ENCODE measurements around the gene CGREF1. TPM values are rescaled to one million over a fixed set of nuclear protein-coding genes. Genes with fewer than 3 reads are reported as not detected.

The CGREF1 gene
- total RNA-seq, 1 experiment from 2014 or later, result 3.1 TPM

GRCh38 chr2:27058210-27058609, 60.7 kb downstream of the CGREF1 start:
- peaks cover 78% of the 10 kb centered on the region for H3K36me3 ChIP-seq
- no peaks in the 10 kb centered on the region for H3K27me3 ChIP-seq (replicated peaks)
- DNase-seq (ENCODE audit: low read depth in 1 of 2, low spot score in 2 of 2), result no peak
- H3K4me1 ChIP-seq (replicated peaks), result no peaks in the 10 kb centered on the region
- no peak overlapping the region for H3K4me3 ChIP-seq
- no peaks in the 10 kb centered on the region for H3K9me3 ChIP-seq (replicated peaks)
- no peak overlapping the region for H3K27ac ChIP-seq

GRCh38 chr2:27057184-27057583, 61.7 kb downstream of the CGREF1 start:
- Histone ChIP-seq H3K27ac (no peak overlapping the region), H3K4me1 (replicated peaks) (peaks cover 4% of the 10 kb centered on the region), H3K27me3 (replicated peaks) (no peaks in the 10 kb centered on the region), H3K9me3 (replicated peaks) (no peaks in the 10 kb centered on the region), H3K4me3 (no peak overlapping the region), H3K36me3 (peaks cover 67% of the 10 kb centered on the region)
- no peak for DNase-seq (ENCODE audit: low read depth in 1 of 2, low spot score in 2 of 2)

GRCh38 chr2:27054721-27055120, 64.2 kb downstream of the CGREF1 start:
- no peaks in the 10 kb centered on the region for H3K27me3 ChIP-seq (replicated peaks)
- peaks cover 60% of the 10 kb centered on the region for H3K36me3 ChIP-seq
- no peak overlapping the region for H3K27ac ChIP-seq
- 0 out of 2 replicates have a peak, but pooled peaks cover 2% of the 10 kb centered on the region for H3K9me3 ChIP-seq (replicated peaks)
- DNase-seq (ENCODE audit: low read depth in 1 of 2, low spot score in 2 of 2), result no peak
- peaks cover 12% of the 10 kb centered on the region for H3K4me1 ChIP-seq (replicated peaks)
- H3K4me3 ChIP-seq, result no peak overlapping the region

- DNase-seq (ENCODE audit: low read depth in 1 of 2, low spot score in 2 of 2), result no peak
- Histone ChIP-seq H3K4me1 (replicated peaks) (peaks cover 19% of the 10 kb centered on the region), H3K4me3 (no peak overlapping the region), H3K27ac (no peak overlapping the region), H3K27me3 (replicated peaks) (no peaks in the 10 kb centered on the region), H3K9me3 (replicated peaks) (0 out of 2 replicates have a peak, but pooled peaks cover 2% of the 10 kb centered on the region), H3K36me3 (peaks cover 53% of the 10 kb centered on the region)
These were observed 65.2 kb downstream of the CGREF1 start for GRCh38 chr2:27053776-27054175.

- Histone ChIP-seq H3K27ac (no peak overlapping the region), H3K4me1 (replicated peaks) (peaks cover 19% of the 10 kb centered on the region), H3K9me3 (replicated peaks) (0 out of 2 replicates have a peak, but pooled peaks cover 2% of the 10 kb centered on the region), H3K4me3 (no peak overlapping the region), H3K27me3 (replicated peaks) (no peaks in the 10 kb centered on the region), H3K36me3 (peaks cover 49% of the 10 kb centered on the region)
- DNase-seq (ENCODE audit: low read depth in 1 of 2, low spot score in 2 of 2), result no peak
These were observed 65.6 kb downstream of the CGREF1 start for GRCh38 chr2:27053321-27053720.

GRCh38 chr2:27051902-27052645, 66.9 kb downstream of the CGREF1 start:
- DNase-seq (ENCODE audit: low read depth in 1 of 2, low spot score in 2 of 2), result peak in 1 of 2 experiments; percentile 40
- Histone ChIP-seq H3K36me3 (peaks cover 36% of the 10 kb centered on the region), H3K27ac (no peak overlapping the region; the same call in 1 of the 2 replicates)

GRCh38 chr2:27050996-27051901, 67.7 kb downstream of the CGREF1 start, which contains the start of gene AGBL5:
AGBL5 (plus strand) TSS chr2:27051668; CDS start chr2:27052959, 1,291 bp downstream.
- peak within 1 kb of the TSS; percentile 63 for H3K27ac ChIP-seq
- H3K9me3 ChIP-seq (replicated peaks), result 0 out of 2 replicates have a peak, but pooled peaks cover 2% of the 10 kb centered on the region
- H3K4me1 ChIP-seq (replicated peaks), result peaks cover 19% of the 10 kb centered on the region
- peaks cover 31% of the 10 kb centered on the region for H3K36me3 ChIP-seq
- DNase-seq (ENCODE audit: low read depth in 1 of 2, low spot score in 2 of 2), result peak; percentile 96 to 98
- no peaks in the 10 kb centered on the region for H3K27me3 ChIP-seq (replicated peaks)
- H3K4me3 ChIP-seq, result peak within 1 kb of the TSS; percentile 61

More at GRCh38 chr2:27051902-27052645, 66.9 kb downstream of the CGREF1 start:
- peaks cover 19% of the 10 kb centered on the region for H3K4me1 ChIP-seq (replicated peaks)
- no peaks in the 10 kb centered on the region for H3K27me3 ChIP-seq (replicated peaks)
- H3K9me3 ChIP-seq (replicated peaks), result 0 out of 2 replicates have a peak, but pooled peaks cover 2% of the 10 kb centered on the region
- peak overlapping the region; percentile 61 for H3K4me3 ChIP-seq

Other genes starting within 250 kb of the CGREF1 start
- gene MAPRE3, start 148.5 kb downstream of the CGREF1 start, total RNA-seq (2014; rRNA removed; shearing (Covaris generic)), result 0.50 and 3.3 TPM in 2 replicates
- gene TMEM214, start 86.2 kb downstream of the CGREF1 start, total RNA-seq (2014; rRNA removed; shearing (Covaris generic)), result 52.4 and 57.3 TPM in 2 replicates
- gene AGBL5, start 67.5 kb downstream of the CGREF1 start, total RNA-seq (2014; rRNA removed; shearing (Covaris generic)), result 22.8 and 32.7 TPM in 2 replicates
- 322 and 334 TPM in 2 replicates for gene OST4, start 47.5 kb downstream of the CGREF1 start, total RNA-seq (2014; rRNA removed; shearing (Covaris generic))
- gene EMILIN1, start 40.5 kb downstream of the CGREF1 start, total RNA-seq (2014; rRNA removed; shearing (Covaris generic)), result 168 and 170 TPM in 2 replicates
- gene KHK, start 32.4 kb downstream of the CGREF1 start, total RNA-seq (2014; rRNA removed; shearing (Covaris generic)), result 0.11 and 0.31 TPM in 2 replicates
- not detected in 2 replicates for gene ABHD1, start 4.7 kb upstream of the CGREF1 start, total RNA-seq (2014; rRNA removed; shearing (Covaris generic))
- gene PREB, start 15.5 kb upstream of the CGREF1 start, total RNA-seq (2014; rRNA removed; shearing (Covaris generic)), result 87.4 and 101 TPM in 2 replicates
- not detected in 2 replicates for gene PRR30, start 20.3 kb upstream of the CGREF1 start, total RNA-seq (2014; rRNA removed; shearing (Covaris generic))
- not detected in 2 replicates for gene TCF23, start 29.9 kb upstream of the CGREF1 start, total RNA-seq (2014; rRNA removed; shearing (Covaris generic))
- 104 and 153 TPM in 2 replicates for gene ATRAID, start 92.9 kb upstream of the CGREF1 start, total RNA-seq (2014; rRNA removed; shearing (Covaris generic))
- gene SLC5A6, start 93.1 kb upstream of the CGREF1 start, total RNA-seq (2014; rRNA removed; shearing (Covaris generic)), result 40.8 and 42.0 TPM in 2 replicates
- gene CAD, start 98.2 kb upstream of the CGREF1 start, total RNA-seq (2014; rRNA removed; shearing (Covaris generic)), result 17.0 and 17.6 TPM in 2 replicates
- gene SLC30A3, start 143.9 kb upstream of the CGREF1 start, total RNA-seq (2014; rRNA removed; shearing (Covaris generic)), result not detected in 2 replicates
- gene DNAJC5G, start 156.3 kb upstream of the CGREF1 start, total RNA-seq (2014; rRNA removed; shearing (Covaris generic)), result not detected in 2 replicates
- not detected in 2 replicates for gene TRIM54, start 163.3 kb upstream of the CGREF1 start, total RNA-seq (2014; rRNA removed; shearing (Covaris generic))
- gene UCN, start 189.3 kb upstream of the CGREF1 start, total RNA-seq (2014; rRNA removed; shearing (Covaris generic)), result 0.21 and 6.8 TPM in 2 replicates
- 88.0 and 88.3 TPM in 2 replicates for gene MPV17, start 204.0 kb upstream of the CGREF1 start, total RNA-seq (2014; rRNA removed; shearing (Covaris generic))
- gene GTF3C2, start 237.6 kb upstream of the CGREF1 start, total RNA-seq (2014; rRNA removed; shearing (Covaris generic)), result 36.2 and 46.4 TPM in 2 replicates